PFSK-1 (cell line): ENCODE data around the gene TPK1.

Experiments
- FOXP2 ChIP-seq: optimal IDR thresholded peaks from 2 replicates; pipeline ENCODE3; 2011; ENCODE audit warnings: borderline replicate concordance, control low read depth, inconsistent platforms; ENCODE audit not compliant: insufficient read depth; ENCODE audit errors: extremely low read length, extremely low read depth
- POLR2AphosphoS5 ChIP-seq: IDR thresholded peaks from 2 replicates; pipeline ENCODE4 v1.6.1; 2012; ENCODE audit warnings: low read depth, mild to moderate bottlenecking, control low read depth, low read length, moderate library complexity
- SIN3A ChIP-seq: IDR thresholded peaks from 2 replicates; pipeline ENCODE4 v1.6.1; 2012; ENCODE audit warnings: mild to moderate bottlenecking, low read length, moderate library complexity, borderline replicate concordance; ENCODE audit not compliant: insufficient read depth
- TAF1 ChIP-seq: IDR thresholded peaks from 2 replicates; pipeline ENCODE4 v1.6.1; 2012; ENCODE audit warnings: low read length, control low read depth, borderline replicate concordance; ENCODE audit not compliant: insufficient read depth
- TF ChIP-seq, protein P1 (sequence below), 2 experiments: IDR thresholded peaks; 2 replicates each; pipeline versions ENCODE4 v1.6.1 to v1.8.0; 2011 to 2012; ENCODE audit warnings: low read depth in 2 of 2, low read length in 2 of 2, control low read depth in 1 of 2, inconsistent platforms in 1 of 2, mild to moderate bottlenecking in 1 of 2, moderate library complexity in 1 of 2; ENCODE audit not compliant: insufficient read depth in 1 of 2

TPK1 gene

DNA sequence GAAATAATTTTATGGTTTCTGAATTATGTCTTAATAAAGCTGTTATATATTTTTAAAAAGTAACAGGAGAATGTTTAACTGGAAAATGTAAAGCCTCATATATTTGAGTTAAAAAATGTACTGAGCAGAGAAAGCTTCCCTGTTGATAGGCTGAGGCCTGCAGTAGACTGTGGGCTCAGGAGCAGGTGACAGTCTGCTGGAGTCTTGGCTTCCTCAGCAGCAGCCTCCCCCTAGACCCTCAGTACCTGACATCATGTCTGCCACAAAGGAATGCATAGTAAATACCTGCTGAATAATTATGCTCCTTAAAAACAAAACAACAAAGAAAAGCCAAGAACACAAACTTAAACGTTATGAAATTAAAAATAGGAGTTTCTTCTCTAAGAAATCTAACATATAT is 358.5 kb downstream of the TPK1 start:
- TF ChIP-seq POLR2AphosphoS5 (no peak), FOXP2 (no peak), TAF1 (no peak), SIN3A (no peak)
- TF ChIP-seq, protein P1, sequence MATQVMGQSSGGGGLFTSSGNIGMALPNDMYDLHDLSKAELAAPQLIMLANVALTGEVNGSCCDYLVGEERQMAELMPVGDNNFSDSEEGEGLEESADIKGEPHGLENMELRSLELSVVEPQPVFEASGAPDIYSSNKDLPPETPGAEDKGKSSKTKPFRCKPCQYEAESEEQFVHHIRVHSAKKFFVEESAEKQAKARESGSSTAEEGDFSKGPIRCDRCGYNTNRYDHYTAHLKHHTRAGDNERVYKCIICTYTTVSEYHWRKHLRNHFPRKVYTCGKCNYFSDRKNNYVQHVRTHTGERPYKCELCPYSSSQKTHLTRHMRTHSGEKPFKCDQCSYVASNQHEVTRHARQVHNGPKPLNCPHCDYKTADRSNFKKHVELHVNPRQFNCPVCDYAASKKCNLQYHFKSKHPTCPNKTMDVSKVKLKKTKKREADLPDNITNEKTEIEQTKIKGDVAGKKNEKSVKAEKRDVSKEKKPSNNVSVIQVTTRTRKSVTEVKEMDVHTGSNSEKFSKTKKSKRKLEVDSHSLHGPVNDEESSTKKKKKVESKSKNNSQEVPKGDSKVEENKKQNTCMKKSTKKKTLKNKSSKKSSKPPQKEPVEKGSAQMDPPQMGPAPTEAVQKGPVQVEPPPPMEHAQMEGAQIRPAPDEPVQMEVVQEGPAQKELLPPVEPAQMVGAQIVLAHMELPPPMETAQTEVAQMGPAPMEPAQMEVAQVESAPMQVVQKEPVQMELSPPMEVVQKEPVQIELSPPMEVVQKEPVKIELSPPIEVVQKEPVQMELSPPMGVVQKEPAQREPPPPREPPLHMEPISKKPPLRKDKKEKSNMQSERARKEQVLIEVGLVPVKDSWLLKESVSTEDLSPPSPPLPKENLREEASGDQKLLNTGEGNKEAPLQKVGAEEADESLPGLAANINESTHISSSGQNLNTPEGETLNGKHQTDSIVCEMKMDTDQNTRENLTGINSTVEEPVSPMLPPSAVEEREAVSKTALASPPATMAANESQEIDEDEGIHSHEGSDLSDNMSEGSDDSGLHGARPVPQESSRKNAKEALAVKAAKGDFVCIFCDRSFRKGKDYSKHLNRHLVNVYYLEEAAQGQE (IDR thresholded peaks at IDR 0.05; ENCODE audit: insufficient read depth in 1 of 2, low read depth in 2 of 2, low read length in 2 of 2) = no peak

DNA sequence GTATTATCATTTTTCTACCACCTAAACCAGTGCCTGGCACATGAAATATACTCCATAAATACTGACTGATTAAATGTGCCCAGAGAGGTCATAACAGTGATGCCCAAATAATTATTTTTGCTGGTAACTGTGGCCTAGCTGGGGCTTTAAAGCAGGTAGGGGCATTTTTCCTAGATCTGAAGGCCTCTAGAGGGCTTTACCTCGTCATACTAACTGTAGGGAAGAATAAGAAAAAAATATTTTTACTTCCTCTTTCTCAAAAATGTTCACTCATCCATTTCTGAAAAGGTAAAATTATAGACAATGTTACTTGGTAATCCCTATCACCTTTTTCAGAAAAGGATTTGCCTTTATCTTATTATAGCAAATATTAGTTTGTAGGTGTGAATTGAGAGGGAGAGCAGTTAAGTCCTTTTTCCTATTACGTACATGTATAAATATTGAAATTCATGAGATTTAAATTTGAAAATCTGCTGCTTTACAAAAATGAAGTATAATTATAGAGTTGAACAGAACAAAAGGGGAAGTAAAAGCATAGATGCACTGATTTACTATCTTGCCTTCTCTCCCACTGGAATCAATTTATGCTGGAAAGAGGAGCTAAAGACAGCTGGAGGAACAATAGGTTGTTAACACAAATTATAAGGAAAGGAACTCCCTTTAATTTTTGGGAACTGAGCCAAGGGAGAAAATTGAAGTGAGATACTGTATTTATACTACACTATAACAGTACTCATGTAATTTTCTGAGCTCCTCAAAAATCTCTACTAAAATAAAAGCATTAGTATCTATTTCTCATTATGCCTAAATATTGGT is 360.8 kb downstream of the TPK1 start:
- no peak for TF ChIP-seq POLR2AphosphoS5
- TF ChIP-seq SIN3A = no peak
- no peak for TF ChIP-seq FOXP2
- TF ChIP-seq, protein P1 (IDR thresholded peaks at IDR 0.05; ENCODE audit: insufficient read depth in 1 of 2, low read depth in 2 of 2, low read length in 2 of 2) = no peak
- no peak for TF ChIP-seq TAF1

DNA sequence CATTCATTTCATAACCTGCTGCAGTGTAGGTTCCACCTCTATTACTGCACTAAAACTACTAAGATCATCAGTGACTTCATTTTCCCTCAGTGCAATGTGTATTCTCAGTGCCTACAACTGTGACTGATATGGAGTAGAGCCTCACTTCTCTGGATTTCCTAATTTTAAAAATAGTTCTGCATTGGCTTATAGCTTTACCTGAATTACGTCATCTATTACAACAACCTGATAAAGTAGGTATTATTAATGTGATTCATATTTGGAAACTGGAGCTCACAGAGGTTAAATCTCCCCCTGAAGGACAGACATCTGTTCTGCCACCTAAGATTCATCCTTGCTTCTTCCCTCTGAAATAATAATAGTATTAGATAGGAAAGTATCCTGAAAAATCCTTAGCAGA is 361.5 kb downstream of the TPK1 start:
- no peak for TF ChIP-seq TAF1
- no peak for TF ChIP-seq POLR2AphosphoS5
- TF ChIP-seq, protein P1 (IDR thresholded peaks at IDR 0.05; ENCODE audit: insufficient read depth in 1 of 2, low read depth in 2 of 2, low read length in 2 of 2) = no peak
- TF ChIP-seq FOXP2 = no peak
- no peak for TF ChIP-seq SIN3A

DNA sequence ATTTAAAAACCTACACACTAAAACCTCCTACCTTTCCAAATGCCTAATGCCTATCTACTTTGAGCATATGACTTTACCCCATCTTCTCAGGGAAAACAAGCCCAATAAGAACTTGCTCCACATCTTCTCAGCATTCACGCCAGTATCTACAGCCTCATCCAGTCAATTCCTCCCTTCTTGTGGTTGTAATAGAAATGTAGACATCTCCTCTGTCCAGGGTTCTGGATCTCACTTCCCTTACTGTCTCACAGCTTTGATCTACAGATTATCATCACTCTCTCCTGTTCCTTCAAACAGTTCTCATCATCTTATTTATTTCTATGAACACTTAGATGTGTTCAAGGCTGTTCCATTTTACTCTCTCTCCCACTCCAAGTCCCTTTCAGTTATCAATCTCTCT is 361.9 kb downstream of the TPK1 start:
- TF ChIP-seq FOXP2 = no peak

DNA sequence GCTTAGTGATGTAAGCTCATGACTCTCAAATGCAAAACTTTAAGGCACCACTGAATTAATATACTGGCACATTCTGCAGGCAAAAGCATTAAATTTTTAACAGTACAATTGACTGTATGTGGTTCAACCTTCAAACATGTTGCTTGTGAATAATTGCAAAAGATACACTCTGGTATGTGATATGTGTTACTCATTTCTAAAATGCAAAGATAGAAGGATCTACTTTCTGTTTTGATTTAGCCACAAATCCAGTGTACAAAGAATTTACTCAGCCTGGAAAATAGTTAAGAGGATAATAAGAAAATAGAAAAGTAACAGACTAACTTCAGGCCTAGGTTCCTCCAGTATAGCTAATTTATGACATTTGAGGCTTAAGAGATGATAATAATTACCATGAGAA is 365.8 kb downstream of the TPK1 start:
- no peak for TF ChIP-seq FOXP2
- TF ChIP-seq POLR2AphosphoS5 = no peak
- TF ChIP-seq, protein P1 (IDR thresholded peaks at IDR 0.05; ENCODE audit: insufficient read depth in 1 of 2, low read depth in 2 of 2, low read length in 2 of 2) = no peak
- TF ChIP-seq SIN3A = no peak
- TF ChIP-seq TAF1 = no peak
